SK-N-MC (cell line): ENCODE results near the gene PDE4B.

Source experiments
- EZH2 ChIP-seq: fragments of 200-600 bp; sonication (generic); IDR thresholded peaks from one replicate; pipeline ENCODE4 v1.6.1; 2017; ENCODE audit warnings: antibody characterized with exemption
- FOXP2 ChIP-seq: optimal IDR thresholded peaks from 2 replicates; pipeline ENCODE3; 2011; ENCODE audit warnings: mild to moderate bottlenecking, moderate library complexity; ENCODE audit not compliant: insufficient read depth; ENCODE audit errors: extremely low read length, control extremely low read depth
- POLR2AphosphoS5 ChIP-seq: IDR thresholded peaks from 2 replicates; pipeline ENCODE4 v1.6.1; 2012; ENCODE audit warnings: mild to moderate bottlenecking, low read depth, low read length, borderline replicate concordance

GRCh38 chr1:66381621-66382275, 589.1 kb downstream of the PDE4B start:
- no peak for TF ChIP-seq EZH2
- no peak for TF ChIP-seq POLR2AphosphoS5
- no peak for TF ChIP-seq FOXP2
